ENCODE results near the gene KIF24. TPM values are rescaled to one million over a fixed set of nuclear protein-coding genes. Genes with fewer than 3 reads are reported as not detected.
"Not testable (repeated sequence)": the region's sequence is repeated elsewhere in the genome, so short reads cannot be mapped to it uniquely, and the experiment has no call there.

Gene KIF24
- total RNA-seq, 1 experiment from 2014 or later, result 3.9 TPM

GRCh38 chr9:34343090-34343489, 14.0 kb upstream of the KIF24 start:
- no peaks in the 10 kb centered on the region for H3K36me3 ChIP-seq (ENCODE audit: control insufficient read depth, insufficient read depth, low read length)
- Mint-ChIP-seq H3K4me1 (ENCODE audit: low read depth, unreplicated experiment) (peaks cover 13% of the 10 kb centered on the region), H3K36me3 (ENCODE audit: insufficient read depth, unreplicated experiment) (peaks cover 5% of the 10 kb centered on the region), H3K9me3 (ENCODE audit: unreplicated experiment) (no peaks in the 10 kb centered on the region), H3K27me3 (ENCODE audit: insufficient read depth, unreplicated experiment) (no peaks in the 10 kb centered on the region), H3K27ac (ENCODE audit: unreplicated experiment) (no peak overlapping the region), H3K4me3 (ENCODE audit: unreplicated experiment) (no peak overlapping the region)
- BruUV-seq (replicated peaks), result TSS peak; percentile 74
- TF ChIP-seq, protein P1, sequence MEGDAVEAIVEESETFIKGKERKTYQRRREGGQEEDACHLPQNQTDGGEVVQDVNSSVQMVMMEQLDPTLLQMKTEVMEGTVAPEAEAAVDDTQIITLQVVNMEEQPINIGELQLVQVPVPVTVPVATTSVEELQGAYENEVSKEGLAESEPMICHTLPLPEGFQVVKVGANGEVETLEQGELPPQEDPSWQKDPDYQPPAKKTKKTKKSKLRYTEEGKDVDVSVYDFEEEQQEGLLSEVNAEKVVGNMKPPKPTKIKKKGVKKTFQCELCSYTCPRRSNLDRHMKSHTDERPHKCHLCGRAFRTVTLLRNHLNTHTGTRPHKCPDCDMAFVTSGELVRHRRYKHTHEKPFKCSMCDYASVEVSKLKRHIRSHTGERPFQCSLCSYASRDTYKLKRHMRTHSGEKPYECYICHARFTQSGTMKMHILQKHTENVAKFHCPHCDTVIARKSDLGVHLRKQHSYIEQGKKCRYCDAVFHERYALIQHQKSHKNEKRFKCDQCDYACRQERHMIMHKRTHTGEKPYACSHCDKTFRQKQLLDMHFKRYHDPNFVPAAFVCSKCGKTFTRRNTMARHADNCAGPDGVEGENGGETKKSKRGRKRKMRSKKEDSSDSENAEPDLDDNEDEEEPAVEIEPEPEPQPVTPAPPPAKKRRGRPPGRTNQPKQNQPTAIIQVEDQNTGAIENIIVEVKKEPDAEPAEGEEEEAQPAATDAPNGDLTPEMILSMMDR (IDR thresholded peaks at IDR 0.05; ENCODE audit: insufficient read depth in 1 of 2, low read depth in 1 of 2, low read length in 1 of 2, severe bottlenecking in 1 of 2, unreplicated experiment in 1 of 2), result no peak
- no peak for DNase-seq
- no peaks in the 10 kb centered on the region for H3K27me3 ChIP-seq (replicated peaks; ENCODE audit: control insufficient read depth, insufficient read depth, low read length)
- no peaks in the 10 kb centered on the region for H3K9me3 ChIP-seq
- CTCF ChIA-PET, result interaction anchor here (0.6 to 1.1 kb wide), 3 partner anchors 13 to 32 kb away, joined by 3 read pairs; no protein-coding TSS in a partner anchor
- intact Hi-C loops (cut with micrococcal nuclease; ENCODE audit: unreplicated experiment), result no loop called here
- H3K4me1 ChIP-seq, result peaks cover 18% of the 10 kb centered on the region
- POLR2A ChIA-PET, result no interaction called here
- H3K4me3 ChIP-seq (ENCODE audit: low read depth, low read length), result no peak overlapping the region

GRCh38 chr9:34341659-34342295, 12.7 kb upstream of the KIF24 start:
- Histone ChIP-seq H3K9me3 (no peaks in the 10 kb centered on the region), H3K36me3 (ENCODE audit: control insufficient read depth, insufficient read depth, low read length) (no peaks in the 10 kb centered on the region), H3K27me3 (replicated peaks; ENCODE audit: control insufficient read depth, insufficient read depth, low read length) (no peaks in the 10 kb centered on the region), H3K4me1 (peaks cover 18% of the 10 kb centered on the region), H3K4me3 (ENCODE audit: low read depth, low read length) (no peak overlapping the region)
- Mint-ChIP-seq H3K27ac (ENCODE audit: unreplicated experiment) (no peak overlapping the region), H3K4me1 (ENCODE audit: low read depth, unreplicated experiment) (peaks cover 8% of the 10 kb centered on the region), H3K27me3 (ENCODE audit: insufficient read depth, unreplicated experiment) (no peaks in the 10 kb centered on the region), H3K4me3 (ENCODE audit: unreplicated experiment) (no peak overlapping the region), H3K36me3 (ENCODE audit: insufficient read depth, unreplicated experiment) (no peaks in the 10 kb centered on the region), H3K9me3 (ENCODE audit: unreplicated experiment) (no peaks in the 10 kb centered on the region)
- TF ChIP-seq, protein P1 (IDR thresholded peaks at IDR 0.05; ENCODE audit: insufficient read depth in 1 of 2, low read depth in 1 of 2, low read length in 1 of 2, severe bottlenecking in 1 of 2, unreplicated experiment in 1 of 2), result no peak
- no TSS peak for BruUV-seq (replicated peaks)
- ChIA-PET POLR2A (no interaction called here), CTCF (interaction anchor here (1.1 kb wide), 1 partner anchor 11 kb away, joined by 3 read pairs; no protein-coding TSS in a partner anchor)
- intact Hi-C loops (cut with micrococcal nuclease; ENCODE audit: unreplicated experiment), result no loop called here
- no peak for DNase-seq

- no peaks in the 10 kb centered on the region for H3K9me3 Mint-ChIP-seq (ENCODE audit: unreplicated experiment)
- no peaks in the 10 kb centered on the region; the same call in 1 of the 2 replicates for H3K4me1 ChIP-seq
- no TSS peak for BruUV-seq (replicated peaks)
- DNase-seq, result no peak
- intact Hi-C loops (cut with micrococcal nuclease; ENCODE audit: unreplicated experiment), result no loop called here
- ChIA-PET CTCF (no interaction called here), POLR2A (no interaction called here)
- H3K9me3 ChIP-seq, result no peaks in the 10 kb centered on the region
- H3K4me1 Mint-ChIP-seq (ENCODE audit: low read depth, unreplicated experiment), result no peaks in the 10 kb centered on the region
- no peaks in the 10 kb centered on the region for H3K27me3 ChIP-seq (replicated peaks; ENCODE audit: control insufficient read depth, insufficient read depth, low read length)
- no peaks in the 10 kb centered on the region for H3K27me3 Mint-ChIP-seq (ENCODE audit: insufficient read depth, unreplicated experiment)
- TF ChIP-seq, protein P1 (IDR thresholded peaks at IDR 0.05; ENCODE audit: insufficient read depth in 1 of 2, low read depth in 1 of 2, low read length in 1 of 2, severe bottlenecking in 1 of 2, unreplicated experiment in 1 of 2), result no peak
- H3K36me3 Mint-ChIP-seq (ENCODE audit: insufficient read depth, unreplicated experiment), result no peaks in the 10 kb centered on the region
- no peak overlapping the region for H3K4me3 Mint-ChIP-seq (ENCODE audit: unreplicated experiment)
- H3K4me3 ChIP-seq (ENCODE audit: low read depth, low read length), result no peak overlapping the region
- H3K27ac Mint-ChIP-seq (ENCODE audit: unreplicated experiment), result no peak overlapping the region
- H3K36me3 ChIP-seq (ENCODE audit: control insufficient read depth, insufficient read depth, low read length), result no peaks in the 10 kb centered on the region
These were observed 9.8 kb upstream of the KIF24 start for GRCh38 chr9:34338665-34339385.

DNA sequence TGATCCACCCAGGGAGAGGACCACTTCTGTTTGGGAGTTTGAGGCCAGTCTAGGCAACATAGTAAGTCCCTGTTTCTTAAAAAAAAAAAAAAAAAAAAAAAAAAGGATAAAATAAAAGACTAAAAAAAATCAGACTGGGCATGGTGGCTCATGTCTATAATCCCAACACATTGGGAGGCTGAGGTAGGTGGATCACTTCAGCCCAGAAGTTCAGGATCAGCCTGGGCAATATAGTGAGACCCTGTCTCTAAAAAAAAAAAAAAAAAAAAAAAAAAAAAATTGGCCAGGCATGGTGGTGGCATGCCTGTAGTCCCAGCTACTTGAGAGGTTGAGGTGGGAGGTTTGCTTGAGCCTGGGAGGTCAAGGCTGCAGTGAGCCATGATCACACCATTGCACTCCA, 9.0 kb upstream of the KIF24 start:
- DNase-seq; H3K9me3 ChIP-seq; H3K27me3 Mint-ChIP-seq (ENCODE audit: insufficient read depth, unreplicated experiment); H3K27ac Mint-ChIP-seq (ENCODE audit: unreplicated experiment); H3K36me3 Mint-ChIP-seq (ENCODE audit: insufficient read depth, unreplicated experiment); H3K27me3 ChIP-seq (replicated peaks; ENCODE audit: control insufficient read depth, insufficient read depth, low read length); H3K4me3 Mint-ChIP-seq (ENCODE audit: unreplicated experiment); POLR2A ChIA-PET; H3K9me3 Mint-ChIP-seq (ENCODE audit: unreplicated experiment); H3K4me3 ChIP-seq (ENCODE audit: low read depth, low read length); H3K4me1 Mint-ChIP-seq (ENCODE audit: low read depth, unreplicated experiment); H3K36me3 ChIP-seq (ENCODE audit: control insufficient read depth, insufficient read depth, low read length); BruUV-seq (replicated peaks); H3K4me1 ChIP-seq; intact Hi-C loops (cut with micrococcal nuclease; ENCODE audit: unreplicated experiment): not testable (repeated sequence)
- CTCF ChIA-PET, result interaction anchor here (0.6 kb wide), 1 partner anchor 24 kb away, joined by 4 read pairs; no protein-coding TSS in a partner anchor
